K562 (cell line): Measurements from ENCODE around the gene SLC25A11. TPM values are rescaled to one million over a fixed set of nuclear protein-coding genes. Genes with fewer than 3 reads are reported as not detected.
A peak's percentile ranks its signal among the peaks of the same experiment; 100 is the strongest.

Experiments
- ARID1B ChIP-seq: fragments of 450-650 bp; IDR thresholded peaks from 2 replicates; pipeline ENCODE4 v1.6.1; 2016; ENCODE audit warnings: antibody characterized with exemption, mild to moderate bottlenecking, inconsistent platforms
- ATF3 ChIP-seq, 2 experiments: fragments of 450-650 bp in 1 of 2; sonication (generic) in 1 of 2; formaldehyde crosslinking in 1 of 2; IDR thresholded peaks in 1 of 2; conservative IDR thresholded peaks in 1 of 2; 2 replicates each; pipeline versions ENCODE4 v1.6.1 to v1.8.1; 2016 to 2023; ENCODE audit warnings: mild to moderate bottlenecking in 2 of 2, moderate library complexity in 2 of 2, inconsistent platforms in 1 of 2, missing genetic modification reagents in 1 of 2
- BCOR ChIP-seq: fragments of 450-650 bp; IDR thresholded peaks from 2 replicates; pipeline ENCODE4 v1.6.1; 2016
- EP400 ChIP-seq: fragments of 450-650 bp; IDR thresholded peaks from 2 replicates; pipeline ENCODE4 v1.6.1; 2017; ENCODE audit warnings: antibody characterized with exemption, mild to moderate bottlenecking, moderate library complexity
- ETS1 ChIP-seq: conservative IDR thresholded peaks from 2 replicates; pipeline ENCODE4 v1.6.1; 2011; ENCODE audit warnings: low read depth, mild to moderate bottlenecking, low read length; ENCODE audit not compliant: control insufficient read depth
- FOXM1 ChIP-seq, 2 experiments: fragments of 450-650 bp in 1 of 2; sonication (generic) in 1 of 2; formaldehyde crosslinking in 1 of 2; IDR thresholded peaks; 2 replicates each; pipeline versions ENCODE4 v1.6.1 to v1.9.0; 2017 to 2022; ENCODE audit warnings: low read depth in 2 of 2, mild to moderate bottlenecking in 2 of 2, missing genetic modification reagents in 1 of 2, moderate library complexity in 1 of 2
- MCM7 ChIP-seq, 2 experiments: fragments of 450-650 bp; IDR thresholded peaks; 2 replicates each; pipeline ENCODE4 v1.6.1; 2016 to 2018
- NFIC ChIP-seq: fragments of 450-650 bp; IDR thresholded peaks from 2 replicates; pipeline ENCODE4 v1.6.1; 2017; ENCODE audit warnings: mild to moderate bottlenecking, inconsistent platforms
- POLR2AphosphoS5 ChIP-seq: IDR thresholded peaks from 2 replicates; pipeline ENCODE4 v1.6.1; 2011; ENCODE audit warnings: mild to moderate bottlenecking, low read depth, low read length, moderate library complexity; ENCODE audit not compliant: control insufficient read depth, insufficient read depth
- POLR2B ChIP-seq: fragments of 450-650 bp; IDR thresholded peaks from 2 replicates; pipeline ENCODE4 v1.6.1; 2018; ENCODE audit warnings: low read depth; ENCODE audit not compliant: partially characterized antibody
- RB1 ChIP-seq: fragments of 450-650 bp; IDR thresholded peaks from 2 replicates; pipeline ENCODE4 v1.6.1; 2017; ENCODE audit warnings: low read depth, mild to moderate bottlenecking
- SMARCE1 ChIP-seq: fragments of 450-650 bp; IDR thresholded peaks from 2 replicates; pipeline ENCODE4 v1.7.1; 2016; ENCODE audit warnings: mild to moderate bottlenecking
- TAF1 ChIP-seq: IDR thresholded peaks from 2 replicates; pipeline ENCODE4 v1.6.1; 2011; ENCODE audit warnings: mild to moderate bottlenecking, low read length, moderate library complexity; ENCODE audit not compliant: insufficient read depth, control insufficient read depth, severe bottlenecking; ENCODE audit errors: extremely low read depth
- TAL1 ChIP-seq: fragments of 450-650 bp; IDR thresholded peaks from 2 replicates; pipeline ENCODE4 v1.6.1; 2016; ENCODE audit warnings: mild to moderate bottlenecking
- TRIM24 ChIP-seq, 2 experiments: fragments of 450-650 bp; IDR thresholded peaks; 2 replicates each; pipeline ENCODE4 v1.6.1; 2016
- YY1 ChIP-seq, 3 experiments: IDR thresholded peaks; 2 replicates each; pipeline ENCODE4 v1.6.1; 2011; ENCODE audit warnings: low read length in 2 of 3, mild to moderate bottlenecking in 2 of 3, moderate library complexity in 2 of 3, borderline replicate concordance in 1 of 3, control low read depth in 1 of 3, low read depth in 1 of 3; ENCODE audit not compliant: insufficient read depth in 3 of 3, insufficient replicate concordance in 2 of 3, control insufficient read depth in 1 of 3, insufficient read length in 1 of 3; ENCODE audit errors: extremely low read depth in 1 of 3
- ZFX ChIP-seq: sonication (generic); formaldehyde crosslinking; IDR thresholded peaks from 2 replicates; pipeline ENCODE4 v1.8.0; 2022; ENCODE audit warnings: mild to moderate bottlenecking, missing genetic modification reagents, moderate library complexity
- ZNF197 ChIP-seq: fragments of 200-800 bp; sonication (Bioruptor generic); IDR thresholded peaks from 2 replicates; pipeline ENCODE4 v1.6.1; 2016; ENCODE audit warnings: low read depth, missing genetic modification characterization, missing compliant biosample characterization
- ZNF609 ChIP-seq: sonication (generic); formaldehyde crosslinking; IDR thresholded peaks from 2 replicates; pipeline ENCODE4 v1.8.1; 2023; ENCODE audit warnings: missing genetic modification reagents, mild to moderate bottlenecking, borderline replicate concordance
- polyA plus RNA-seq, 8 experiments: library from polyadenylated mRNA; depleted of rRNA in 4 of 8; stranded (reverse) in 5 of 8; unstranded in 3 of 8; fragments of >200 nt; fragmentation: Nextera tagmentation in 2 of 8; fragmentation: Illumina TruSeq in 1 of 8; extraction: Ambion mirVana in 2 of 8; extraction: Trizol in 1 of 8; gene quantifications; 2 replicates each; pipeline versions ENCODE4 v1.2.1 to v1.2.3, GENCODE V29; 2011 to 2014; ENCODE audit warnings: inconsistent platforms in 1 of 8, missing spikeins in 1 of 8
- total RNA-seq, 7 experiments: library from RNA; depleted of rRNA in 6 of 7; stranded (reverse); fragments of >200 nt in 6 of 7; fragmentation: Illumina TruSeq in 2 of 7; extraction: Trizol in 2 of 7; gene quantifications; 2 replicates each; pipeline versions ENCODE4 v1.2.1 to v1.2.3, GENCODE V29; 2011 to 2021; ENCODE audit warnings: low replicate concordance in 1 of 7

SLC25A11 gene
- total and polyA plus RNA-seq, 9 of the 15 experiments (the other 6 are each of a cell fraction or from before 2014, with no cell fraction given): 3.1 to 56.7 (median 32.9) TPM

GRCh38 chr17:4948166-4948930 is 8.5 kb upstream of the SLC25A11 start, which contains the start of gene PFN1 (continued):
- TF ChIP-seq ATF3 (IDR thresholded peaks at IDR 0.05): peak; percentile 44; the same call in 1 of the 2 replicates
- TF ChIP-seq ATF3 (CRISPR knock-in tag; conservative IDR thresholded peaks at IDR 0.05): no peak
- peak; percentile 44 for TF ChIP-seq POLR2AphosphoS5
- TF ChIP-seq TRIM24 (IDR thresholded peaks at IDR 0.05): 0 out of 4 replicates have a peak, but pooled peaks have one; percentile 28 to 42
- no peak for TF ChIP-seq ZNF609 (CRISPR knock-in tag)
- no peak for TF ChIP-seq ZNF197 (CRISPR knock-in tag)
- peak in 1 of 3 experiments; percentile 55 for TF ChIP-seq YY1 (IDR thresholded peaks at IDR 0.05; ENCODE audit: borderline replicate concordance in 1 of 3, control insufficient read depth in 1 of 3, extremely low read depth in 1 of 3, insufficient read depth in 3 of 3, insufficient read length in 1 of 3, insufficient replicate concordance in 2 of 3, low read depth in 1 of 3, low read length in 2 of 3)
- TF ChIP-seq NFIC: peak; percentile 24; the same call in 1 of the 2 replicates
- TF ChIP-seq POLR2B: peak; percentile 67
- no peak for TF ChIP-seq MCM7 (IDR thresholded peaks at IDR 0.05)
- peak; percentile 68 for TF ChIP-seq FOXM1 (IDR thresholded peaks at IDR 0.05; ENCODE audit: low read depth)
- TF ChIP-seq FOXM1 (CRISPR knock-in tag; IDR thresholded peaks at IDR 0.05; ENCODE audit: low read depth): 0 out of 2 replicates have a peak, but pooled peaks have one; percentile 39
- peak; percentile 84 for TF ChIP-seq TAF1
- TF ChIP-seq ARID1B: peak; percentile 56; the same call in 1 of the 2 replicates
- TF ChIP-seq BCOR: peak; percentile 16; the same call in 1 of the 2 replicates
- TF ChIP-seq RB1: peak; percentile 34; the same call in 1 of the 2 replicates
- 0 out of 2 replicates have a peak, but pooled peaks have one; percentile 12 for TF ChIP-seq TAL1
- TF ChIP-seq ZFX (CRISPR knock-in tag): peak; percentile 31; the same call in 1 of the 2 replicates
- peak; percentile 48; the same call in 1 of the 2 replicates for TF ChIP-seq EP400
- TF ChIP-seq SMARCE1: peak; percentile 46; the same call in 1 of the 2 replicates
- TF ChIP-seq ETS1: no peak; the same call in 1 of the 2 replicates
